Neural crest cell (in vitro differentiated cells): ENCODE results near the gene TMEM61. TPM values are rescaled to one million over a fixed set of nuclear protein-coding genes. Genes with fewer than 3 reads are reported as not detected.

Source experiments
- DNase-seq: peaks from one replicate; pipeline ENCODE4 v3.0.0; 2021; ENCODE audit warnings: low read depth, mixed read lengths, low spot score
- H3K27ac Mint-ChIP-seq: one replicate; pipeline ENCODE4 v1.8.0; 2021; ENCODE audit warnings: mild to moderate bottlenecking, mixed read lengths; ENCODE audit not compliant: unreplicated experiment
- H3K27me3 Mint-ChIP-seq: 2 replicates; pipeline ENCODE4 v1.8.0; 2021; ENCODE audit warnings: low read depth, mild to moderate bottlenecking, mixed read lengths
- H3K36me3 Mint-ChIP-seq: 2 replicates; pipeline ENCODE4 v1.8.0; 2021; ENCODE audit warnings: low read depth, mild to moderate bottlenecking, mixed read lengths
- H3K4me1 Mint-ChIP-seq: 2 replicates; pipeline ENCODE4 v1.8.0; 2021; ENCODE audit warnings: mixed read lengths
- H3K4me3 Mint-ChIP-seq: one replicate; pipeline ENCODE4 v1.8.0; 2021; ENCODE audit warnings: mild to moderate bottlenecking, mixed read lengths
- H3K9me3 Mint-ChIP-seq: 2 replicates; pipeline ENCODE4 v1.8.0; 2021; ENCODE audit warnings: mixed read lengths
- total RNA-seq: library from RNA; stranded (reverse); gene quantifications from 2 replicates; pipeline ENCODE4 v1.2.1, GENCODE V29; 2021
- TF ChIP-seq, protein P1 (sequence below): fragments of 200-600 bp; sonication (generic); conservative IDR thresholded peaks from 2 replicates; pipeline ENCODE4 v1.5.0; 2021; ENCODE audit warnings: antibody characterized with exemption, mild to moderate bottlenecking

TMEM61 gene
- total RNA-seq, 1 donor from 2014 or later, result not detected

DNA sequence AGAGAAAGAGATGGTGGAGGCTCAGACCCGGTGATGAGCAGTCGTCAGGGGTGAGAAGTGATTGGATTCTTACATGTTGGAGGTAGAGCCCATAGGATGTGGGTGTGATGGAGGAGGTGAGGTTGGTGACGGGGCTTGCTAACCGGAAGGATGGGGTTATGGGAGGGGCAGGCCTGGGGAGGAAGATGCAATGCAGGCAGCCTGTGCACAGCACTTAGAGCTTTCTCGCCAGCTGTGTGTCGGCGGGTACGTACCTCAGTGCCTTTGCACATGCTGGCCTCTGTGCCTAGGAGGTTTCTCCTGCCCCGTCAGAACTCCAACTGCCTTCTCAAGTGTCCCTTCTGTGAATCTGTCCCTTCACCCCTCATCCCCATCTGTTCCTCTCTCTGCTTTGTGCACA is 15.4 kb downstream of the TMEM61 start:
- DNase-seq, result no peak
- Mint-ChIP-seq H3K27me3 (peaks cover 61% of the 10 kb centered on the region), H3K4me3 (no peak overlapping the region), H3K9me3 (no peaks in the 10 kb centered on the region), H3K4me1 (peaks cover 19% of the 10 kb centered on the region), H3K27ac (no peak overlapping the region), H3K36me3 (no peaks in the 10 kb centered on the region)
- TF ChIP-seq, protein P1, sequence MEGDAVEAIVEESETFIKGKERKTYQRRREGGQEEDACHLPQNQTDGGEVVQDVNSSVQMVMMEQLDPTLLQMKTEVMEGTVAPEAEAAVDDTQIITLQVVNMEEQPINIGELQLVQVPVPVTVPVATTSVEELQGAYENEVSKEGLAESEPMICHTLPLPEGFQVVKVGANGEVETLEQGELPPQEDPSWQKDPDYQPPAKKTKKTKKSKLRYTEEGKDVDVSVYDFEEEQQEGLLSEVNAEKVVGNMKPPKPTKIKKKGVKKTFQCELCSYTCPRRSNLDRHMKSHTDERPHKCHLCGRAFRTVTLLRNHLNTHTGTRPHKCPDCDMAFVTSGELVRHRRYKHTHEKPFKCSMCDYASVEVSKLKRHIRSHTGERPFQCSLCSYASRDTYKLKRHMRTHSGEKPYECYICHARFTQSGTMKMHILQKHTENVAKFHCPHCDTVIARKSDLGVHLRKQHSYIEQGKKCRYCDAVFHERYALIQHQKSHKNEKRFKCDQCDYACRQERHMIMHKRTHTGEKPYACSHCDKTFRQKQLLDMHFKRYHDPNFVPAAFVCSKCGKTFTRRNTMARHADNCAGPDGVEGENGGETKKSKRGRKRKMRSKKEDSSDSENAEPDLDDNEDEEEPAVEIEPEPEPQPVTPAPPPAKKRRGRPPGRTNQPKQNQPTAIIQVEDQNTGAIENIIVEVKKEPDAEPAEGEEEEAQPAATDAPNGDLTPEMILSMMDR, result no peak

DNA sequence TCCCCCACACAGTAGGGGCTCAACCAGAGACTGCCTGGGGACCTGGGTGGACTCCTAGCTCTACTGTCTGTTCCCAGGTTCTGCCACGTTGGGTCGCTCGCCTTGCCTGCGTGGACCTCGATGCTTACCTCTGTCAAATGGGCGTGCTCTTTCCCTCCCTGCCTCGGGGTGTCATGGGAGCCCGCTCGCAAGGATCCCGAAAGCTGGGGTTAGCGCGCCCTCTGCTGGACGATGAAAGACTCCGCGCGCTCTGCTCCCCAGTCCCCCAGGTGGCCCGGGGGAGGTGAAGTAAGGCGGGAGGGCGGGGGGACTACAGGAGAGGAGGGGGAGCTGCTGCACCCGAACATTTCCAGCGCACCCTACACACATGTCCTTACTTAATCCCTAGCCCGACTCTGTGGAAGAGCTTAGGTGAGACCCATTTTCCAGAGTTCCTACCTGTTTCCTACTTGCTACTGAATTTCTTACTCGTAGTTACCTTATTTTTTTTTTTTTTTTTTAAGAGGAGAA is 16.0 kb downstream of the TMEM61 start:
- no peak overlapping the region for H3K4me3 Mint-ChIP-seq
- H3K36me3 Mint-ChIP-seq, result no peaks in the 10 kb centered on the region
- no peak overlapping the region for H3K27ac Mint-ChIP-seq
- DNase-seq, result peak; percentile 71
- TF ChIP-seq, protein P1, result peak; percentile 83
- H3K9me3 Mint-ChIP-seq, result no peaks in the 10 kb centered on the region
- peaks cover 57% of the 10 kb centered on the region for H3K27me3 Mint-ChIP-seq
- peaks cover 19% of the 10 kb centered on the region for H3K4me1 Mint-ChIP-seq

- TF ChIP-seq, protein P1, result no peak
- Mint-ChIP-seq H3K27me3 (peaks cover 57% of the 10 kb centered on the region), H3K4me1 (peaks cover 19% of the 10 kb centered on the region), H3K27ac (no peak overlapping the region), H3K36me3 (no peaks in the 10 kb centered on the region), H3K4me3 (no peak overlapping the region), H3K9me3 (no peaks in the 10 kb centered on the region)
- DNase-seq, result no peak
Observed at GRCh38 chr1:54996869-54997710, 16.7 kb downstream of the TMEM61 start.

DNA sequence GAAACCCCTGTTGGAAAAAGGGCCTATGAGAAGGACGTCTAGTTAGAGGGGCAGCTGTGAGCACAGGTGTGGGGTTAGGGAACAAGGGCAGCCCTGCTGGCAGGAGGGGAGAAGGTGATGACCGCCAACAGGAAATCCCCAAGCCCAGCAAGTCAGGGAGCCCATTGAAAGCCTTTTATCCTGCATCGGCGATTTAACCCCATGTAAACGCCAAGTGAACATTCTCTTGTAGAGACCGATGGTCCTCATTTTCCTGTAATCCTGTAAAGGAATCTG is 17.2 kb downstream of the TMEM61 start:
- no peak overlapping the region for H3K4me3 Mint-ChIP-seq
- H3K36me3 Mint-ChIP-seq, result no peaks in the 10 kb centered on the region
- no peak for DNase-seq
- TF ChIP-seq, protein P1, result no peak
- no peaks in the 10 kb centered on the region for H3K9me3 Mint-ChIP-seq
- peaks cover 19% of the 10 kb centered on the region for H3K4me1 Mint-ChIP-seq
- peaks cover 57% of the 10 kb centered on the region for H3K27me3 Mint-ChIP-seq
- H3K27ac Mint-ChIP-seq, result no peak overlapping the region

- Mint-ChIP-seq H3K4me3 (no peak overlapping the region), H3K4me1 (peaks cover 19% of the 10 kb centered on the region), H3K36me3 (no peaks in the 10 kb centered on the region), H3K27ac (no peak overlapping the region), H3K9me3 (no peaks in the 10 kb centered on the region), H3K27me3 (peaks cover 57% of the 10 kb centered on the region)
- DNase-seq, result no peak
- TF ChIP-seq, protein P1, result no peak
Observed at GRCh38 chr1:54998100-54998499, 17.7 kb downstream of the TMEM61 start.
